ENCODE data around the gene TEX47. TPM values are rescaled to one million over a fixed set of nuclear protein-coding genes. Genes with fewer than 3 reads are reported as not detected.

Gene TEX47
- total RNA-seq, 1 donor from 2014 or later, result not detected

DNA sequence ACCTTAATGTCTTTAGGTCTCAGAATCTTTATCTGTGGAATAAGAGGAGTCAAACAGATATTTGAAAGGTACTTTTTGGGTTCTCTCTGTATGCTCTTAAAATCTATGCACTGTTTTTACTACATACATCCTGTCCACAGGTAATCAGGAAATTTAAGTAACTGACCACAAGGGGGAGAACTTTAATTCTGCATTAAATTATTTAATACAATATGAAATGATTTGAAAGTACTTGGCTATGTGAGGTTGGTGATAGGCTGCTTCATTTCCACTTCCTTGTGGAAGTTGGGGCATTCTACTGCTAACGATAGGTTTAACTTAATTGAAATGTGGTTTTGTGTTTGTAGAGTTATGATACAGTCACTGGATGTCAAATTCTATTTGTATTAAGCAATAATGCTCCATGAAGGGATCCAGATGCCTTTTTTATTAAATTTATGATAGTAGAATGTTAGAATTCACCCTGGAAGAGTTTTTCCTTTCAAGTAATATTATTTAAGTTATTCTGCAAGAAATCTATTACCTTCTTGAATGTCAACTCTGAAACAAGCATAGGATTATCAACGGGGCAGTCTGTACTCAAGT lies 6.0 kb downstream of the TEX47 start:
- no peak for DNase-seq (ENCODE audit: extremely low spot score, unreplicated experiment)
- H3K27me3 Mint-ChIP-seq (ENCODE audit: unreplicated experiment), result no peaks in the 10 kb centered on the region
- TF ChIP-seq, protein P1, sequence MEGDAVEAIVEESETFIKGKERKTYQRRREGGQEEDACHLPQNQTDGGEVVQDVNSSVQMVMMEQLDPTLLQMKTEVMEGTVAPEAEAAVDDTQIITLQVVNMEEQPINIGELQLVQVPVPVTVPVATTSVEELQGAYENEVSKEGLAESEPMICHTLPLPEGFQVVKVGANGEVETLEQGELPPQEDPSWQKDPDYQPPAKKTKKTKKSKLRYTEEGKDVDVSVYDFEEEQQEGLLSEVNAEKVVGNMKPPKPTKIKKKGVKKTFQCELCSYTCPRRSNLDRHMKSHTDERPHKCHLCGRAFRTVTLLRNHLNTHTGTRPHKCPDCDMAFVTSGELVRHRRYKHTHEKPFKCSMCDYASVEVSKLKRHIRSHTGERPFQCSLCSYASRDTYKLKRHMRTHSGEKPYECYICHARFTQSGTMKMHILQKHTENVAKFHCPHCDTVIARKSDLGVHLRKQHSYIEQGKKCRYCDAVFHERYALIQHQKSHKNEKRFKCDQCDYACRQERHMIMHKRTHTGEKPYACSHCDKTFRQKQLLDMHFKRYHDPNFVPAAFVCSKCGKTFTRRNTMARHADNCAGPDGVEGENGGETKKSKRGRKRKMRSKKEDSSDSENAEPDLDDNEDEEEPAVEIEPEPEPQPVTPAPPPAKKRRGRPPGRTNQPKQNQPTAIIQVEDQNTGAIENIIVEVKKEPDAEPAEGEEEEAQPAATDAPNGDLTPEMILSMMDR (IDR thresholded peaks at IDR 0.05), result peak; percentile 64
- no peaks in the 10 kb centered on the region for H3K36me3 Mint-ChIP-seq (ENCODE audit: unreplicated experiment)
- no peaks in the 10 kb centered on the region for H3K4me1 Mint-ChIP-seq (ENCODE audit: unreplicated experiment)
- no peaks in the 10 kb centered on the region for H3K9me3 Mint-ChIP-seq (ENCODE audit: unreplicated experiment)
- no peak overlapping the region for H3K4me3 Mint-ChIP-seq (ENCODE audit: unreplicated experiment)
- H3K27ac Mint-ChIP-seq (ENCODE audit: unreplicated experiment), result no peak overlapping the region

DNA sequence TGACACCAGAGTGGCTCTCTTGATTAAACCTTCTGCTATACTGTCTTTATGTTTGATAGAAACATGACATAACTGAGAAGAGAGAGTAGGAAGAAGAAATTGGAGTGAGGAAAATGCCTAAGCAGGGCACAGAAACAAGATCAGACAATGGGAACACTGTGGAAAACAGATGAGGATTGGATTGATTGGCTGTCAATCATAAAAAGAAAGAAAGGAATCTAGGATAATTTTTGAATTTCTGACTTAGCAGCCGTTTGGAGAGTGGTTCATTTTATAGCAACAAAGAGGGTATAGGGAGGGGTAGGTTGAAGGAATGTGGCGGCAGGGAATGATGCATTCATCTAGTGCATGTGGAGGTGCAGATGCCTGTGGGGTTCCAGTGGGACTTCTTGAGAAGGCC lies 7.8 kb downstream of the TEX47 start:
- Mint-ChIP-seq H3K4me1 (ENCODE audit: unreplicated experiment) (no peaks in the 10 kb centered on the region), H3K27ac (ENCODE audit: unreplicated experiment) (no peak overlapping the region), H3K9me3 (ENCODE audit: unreplicated experiment) (no peaks in the 10 kb centered on the region), H3K27me3 (ENCODE audit: unreplicated experiment) (no peaks in the 10 kb centered on the region), H3K4me3 (ENCODE audit: unreplicated experiment) (no peak overlapping the region), H3K36me3 (ENCODE audit: unreplicated experiment) (no peaks in the 10 kb centered on the region)
- DNase-seq (ENCODE audit: extremely low spot score, unreplicated experiment), result no peak
- TF ChIP-seq, protein P1 (IDR thresholded peaks at IDR 0.05), result no peak

DNA sequence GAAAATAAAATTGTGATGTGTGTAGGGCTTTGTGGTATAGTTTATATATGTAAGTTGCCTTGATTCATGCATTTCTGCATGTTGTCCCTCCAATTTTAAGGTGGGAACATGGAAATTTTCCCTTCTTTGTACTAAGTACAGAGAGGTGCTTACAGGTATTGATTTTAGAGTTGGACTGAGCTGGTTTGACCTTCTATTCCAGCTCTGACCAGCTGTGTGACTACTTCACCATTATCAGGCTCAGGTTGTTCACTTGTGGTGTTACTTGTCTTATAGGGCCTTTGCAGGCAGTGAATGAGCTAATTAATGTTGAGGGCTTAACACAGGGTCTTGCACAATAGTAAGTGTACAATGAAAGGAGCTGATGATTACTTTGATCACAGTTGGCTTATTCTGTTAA lies 19.7 kb downstream of the TEX47 start:
- TF ChIP-seq, protein P1 (IDR thresholded peaks at IDR 0.05), result no peak
- Mint-ChIP-seq H3K4me3 (ENCODE audit: unreplicated experiment) (no peak overlapping the region), H3K36me3 (ENCODE audit: unreplicated experiment) (no peaks in the 10 kb centered on the region), H3K4me1 (ENCODE audit: unreplicated experiment) (no peaks in the 10 kb centered on the region), H3K27me3 (ENCODE audit: unreplicated experiment) (no peaks in the 10 kb centered on the region), H3K27ac (ENCODE audit: unreplicated experiment) (no peak overlapping the region), H3K9me3 (ENCODE audit: unreplicated experiment) (no peaks in the 10 kb centered on the region)
- no peak for DNase-seq (ENCODE audit: extremely low spot score, unreplicated experiment)

GRCh38 chr7:88772776-88773175 lies 22.8 kb downstream of the TEX47 start:
- TF ChIP-seq, protein P1 (IDR thresholded peaks at IDR 0.05), result no peak
- no peaks in the 10 kb centered on the region for H3K4me1 Mint-ChIP-seq (ENCODE audit: unreplicated experiment)
- H3K9me3 Mint-ChIP-seq (ENCODE audit: unreplicated experiment), result no peaks in the 10 kb centered on the region
- no peak for DNase-seq (ENCODE audit: extremely low spot score, unreplicated experiment)
- H3K27ac Mint-ChIP-seq (ENCODE audit: unreplicated experiment), result no peak overlapping the region
- peaks cover 2% of the 10 kb centered on the region for H3K27me3 Mint-ChIP-seq (ENCODE audit: unreplicated experiment)
- H3K4me3 Mint-ChIP-seq (ENCODE audit: unreplicated experiment), result no peak overlapping the region
- H3K36me3 Mint-ChIP-seq (ENCODE audit: unreplicated experiment), result no peaks in the 10 kb centered on the region

- Mint-ChIP-seq H3K4me3 (ENCODE audit: unreplicated experiment) (no peak overlapping the region), H3K27me3 (ENCODE audit: unreplicated experiment) (peaks cover 2% of the 10 kb centered on the region), H3K4me1 (ENCODE audit: unreplicated experiment) (no peaks in the 10 kb centered on the region), H3K36me3 (ENCODE audit: unreplicated experiment) (no peaks in the 10 kb centered on the region), H3K9me3 (ENCODE audit: unreplicated experiment) (no peaks in the 10 kb centered on the region), H3K27ac (ENCODE audit: unreplicated experiment) (no peak overlapping the region)
- TF ChIP-seq, protein P1 (IDR thresholded peaks at IDR 0.05), result no peak
- DNase-seq (ENCODE audit: extremely low spot score, unreplicated experiment), result no peak
Measured at GRCh38 chr7:88771417-88771816, 24.1 kb downstream of the TEX47 start.

All from osteocyte (in vitro differentiated cells).